Measurements from ENCODE around the gene WDR19.

WDR19 gene

DNA sequence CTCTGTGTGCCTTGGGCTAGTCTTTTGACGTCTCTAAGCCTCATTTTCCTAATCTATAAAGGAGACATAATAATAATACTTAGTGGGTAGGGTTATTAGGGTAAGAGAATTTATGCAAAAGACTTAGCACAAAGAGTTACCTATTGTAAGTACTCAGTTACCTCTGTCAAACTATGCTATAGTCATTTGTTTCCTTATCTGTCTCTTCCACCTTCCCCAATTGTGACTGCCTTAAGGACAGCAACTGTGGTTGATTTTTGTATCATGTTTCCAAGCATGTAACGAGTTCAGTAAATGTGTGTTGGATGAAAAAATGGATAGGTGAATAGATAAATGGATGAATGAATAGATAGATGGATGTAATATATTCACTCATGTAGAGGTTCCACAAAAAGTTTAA lies 48.1 kb downstream of the WDR19 start:
- no peak overlapping the region for H3K4me3 ChIP-seq (replicated peaks in 1 of 2; ENCODE audit: low read depth in 2 of 2, low read length in 2 of 2)
- DNase-seq (ENCODE audit: low read depth in 2 of 2): no peak
- TF ChIP-seq, protein P1, sequence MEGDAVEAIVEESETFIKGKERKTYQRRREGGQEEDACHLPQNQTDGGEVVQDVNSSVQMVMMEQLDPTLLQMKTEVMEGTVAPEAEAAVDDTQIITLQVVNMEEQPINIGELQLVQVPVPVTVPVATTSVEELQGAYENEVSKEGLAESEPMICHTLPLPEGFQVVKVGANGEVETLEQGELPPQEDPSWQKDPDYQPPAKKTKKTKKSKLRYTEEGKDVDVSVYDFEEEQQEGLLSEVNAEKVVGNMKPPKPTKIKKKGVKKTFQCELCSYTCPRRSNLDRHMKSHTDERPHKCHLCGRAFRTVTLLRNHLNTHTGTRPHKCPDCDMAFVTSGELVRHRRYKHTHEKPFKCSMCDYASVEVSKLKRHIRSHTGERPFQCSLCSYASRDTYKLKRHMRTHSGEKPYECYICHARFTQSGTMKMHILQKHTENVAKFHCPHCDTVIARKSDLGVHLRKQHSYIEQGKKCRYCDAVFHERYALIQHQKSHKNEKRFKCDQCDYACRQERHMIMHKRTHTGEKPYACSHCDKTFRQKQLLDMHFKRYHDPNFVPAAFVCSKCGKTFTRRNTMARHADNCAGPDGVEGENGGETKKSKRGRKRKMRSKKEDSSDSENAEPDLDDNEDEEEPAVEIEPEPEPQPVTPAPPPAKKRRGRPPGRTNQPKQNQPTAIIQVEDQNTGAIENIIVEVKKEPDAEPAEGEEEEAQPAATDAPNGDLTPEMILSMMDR (IDR thresholded peaks at IDR 0.05; ENCODE audit: low read depth, low read length): no peak

DNA sequence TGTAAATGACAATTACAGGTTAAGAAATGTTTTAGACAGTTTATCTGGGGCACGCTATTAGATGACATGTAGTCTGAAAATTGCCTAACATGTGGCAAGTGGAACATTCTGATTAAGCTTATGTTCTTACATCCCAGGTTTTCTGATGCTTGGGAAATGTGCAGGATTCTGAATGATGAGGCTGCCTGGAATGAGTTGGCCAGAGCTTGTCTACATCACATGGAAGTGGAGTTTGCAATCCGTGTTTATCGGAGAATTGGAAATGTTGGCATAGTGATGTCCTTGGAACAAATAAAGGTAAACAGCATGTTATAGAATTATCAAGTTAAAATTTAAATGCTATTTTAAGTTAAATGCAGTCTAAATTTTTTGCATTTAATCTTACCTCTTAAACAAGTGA lies 49.3 kb downstream of the WDR19 start:
- H3K4me3 ChIP-seq (replicated peaks in 1 of 2; ENCODE audit: low read depth in 2 of 2, low read length in 2 of 2): no peak overlapping the region
- no peak for DNase-seq (ENCODE audit: low read depth in 2 of 2)
- TF ChIP-seq, protein P1 (IDR thresholded peaks at IDR 0.05; ENCODE audit: low read depth, low read length): no peak

DNA sequence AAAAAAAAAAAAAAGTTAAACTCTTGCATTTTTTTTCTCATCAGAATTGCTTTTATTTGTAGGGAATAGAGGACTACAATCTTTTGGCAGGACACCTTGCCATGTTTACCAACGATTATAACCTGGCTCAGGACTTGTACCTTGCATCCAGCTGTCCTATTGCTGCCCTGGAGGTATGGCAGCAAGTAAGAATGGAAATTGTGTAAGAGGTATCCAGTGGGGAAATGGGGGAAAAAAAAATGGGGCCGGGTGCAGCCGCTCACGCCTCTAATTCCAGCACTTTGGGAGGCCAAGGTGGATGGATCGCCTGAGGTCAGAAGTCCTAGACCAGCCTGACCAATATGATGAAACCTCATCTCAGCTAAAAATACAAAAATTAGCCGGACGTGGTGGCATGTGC lies 49.8 kb downstream of the WDR19 start:
- no peak overlapping the region for H3K4me3 ChIP-seq (replicated peaks in 1 of 2; ENCODE audit: low read depth in 2 of 2, low read length in 2 of 2)
- TF ChIP-seq, protein P1 (IDR thresholded peaks at IDR 0.05; ENCODE audit: low read depth, low read length): no peak
- DNase-seq (ENCODE audit: low read depth in 2 of 2): no peak

DNA sequence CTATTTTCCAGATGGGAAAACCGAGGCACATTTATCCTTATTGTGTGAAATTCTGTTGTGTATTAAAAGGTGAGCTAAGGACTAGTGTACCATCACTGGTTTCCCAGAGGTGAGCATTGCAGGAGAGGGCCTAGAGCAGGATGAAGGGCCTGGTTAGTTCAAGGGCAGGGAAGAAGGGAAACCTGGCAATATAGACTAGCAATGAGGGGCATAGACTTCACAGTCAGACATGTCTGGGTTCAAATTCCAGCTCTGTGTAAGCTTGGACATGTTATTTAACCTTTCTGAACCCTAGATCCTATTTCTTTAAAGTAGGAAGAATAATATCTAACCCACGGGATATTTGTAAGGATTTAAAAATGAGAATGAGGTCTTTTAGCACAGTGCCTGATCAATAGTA lies 50.8 kb downstream of the WDR19 start:
- no peak overlapping the region for H3K4me3 ChIP-seq (replicated peaks in 1 of 2; ENCODE audit: low read depth in 2 of 2, low read length in 2 of 2)
- DNase-seq (ENCODE audit: low read depth in 2 of 2): no peak
- TF ChIP-seq, protein P1 (IDR thresholded peaks at IDR 0.05; ENCODE audit: low read depth, low read length): no peak

DNA sequence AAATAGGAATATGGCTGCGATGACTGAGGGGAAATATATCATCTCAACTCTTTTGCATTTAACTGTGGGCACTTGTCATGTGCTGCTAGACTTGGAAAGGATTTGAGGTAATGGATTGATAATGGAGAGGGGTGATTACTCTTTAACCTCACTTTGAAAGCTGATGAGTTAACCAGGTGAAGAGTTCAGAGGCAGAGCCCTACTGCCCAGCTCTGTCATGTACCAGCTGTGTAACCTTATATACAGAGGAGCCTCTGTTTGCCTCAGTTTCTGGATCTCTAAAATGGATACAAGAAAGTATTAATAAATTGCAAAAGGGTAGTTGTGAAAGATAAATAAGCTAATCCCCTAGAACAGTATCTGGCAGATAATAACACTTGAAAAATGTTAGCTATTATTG lies 51.5 kb downstream of the WDR19 start:
- TF ChIP-seq, protein P1 (IDR thresholded peaks at IDR 0.05; ENCODE audit: low read depth, low read length): no peak
- no peak for DNase-seq (ENCODE audit: low read depth in 2 of 2)
- no peak overlapping the region for H3K4me3 ChIP-seq (replicated peaks in 1 of 2; ENCODE audit: low read depth in 2 of 2, low read length in 2 of 2)

DNA sequence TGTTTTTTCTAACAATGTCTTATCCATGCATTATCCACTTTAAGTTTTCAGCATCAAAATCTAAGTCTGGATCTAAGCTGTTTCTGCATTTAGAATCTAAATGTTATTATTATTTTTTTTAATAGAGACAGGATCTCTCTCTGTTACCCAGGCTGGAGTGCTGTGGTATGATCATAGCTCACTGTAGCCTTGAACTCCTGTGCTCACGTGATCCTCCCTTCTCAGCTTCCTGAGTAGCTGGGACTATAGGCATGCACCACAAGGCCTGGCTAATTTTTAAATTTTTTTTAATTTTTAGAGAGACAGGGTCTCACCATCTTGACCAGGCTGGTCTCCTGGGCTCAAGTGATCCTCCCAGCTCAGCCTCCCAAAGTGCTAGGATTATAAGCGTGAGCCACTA lies 52.7 kb downstream of the WDR19 start:
- no peak for DNase-seq (ENCODE audit: low read depth in 2 of 2)
- TF ChIP-seq, protein P1 (IDR thresholded peaks at IDR 0.05; ENCODE audit: low read depth, low read length): no peak
- H3K4me3 ChIP-seq (replicated peaks in 1 of 2; ENCODE audit: low read depth in 2 of 2, low read length in 2 of 2): no peak overlapping the region

DNA sequence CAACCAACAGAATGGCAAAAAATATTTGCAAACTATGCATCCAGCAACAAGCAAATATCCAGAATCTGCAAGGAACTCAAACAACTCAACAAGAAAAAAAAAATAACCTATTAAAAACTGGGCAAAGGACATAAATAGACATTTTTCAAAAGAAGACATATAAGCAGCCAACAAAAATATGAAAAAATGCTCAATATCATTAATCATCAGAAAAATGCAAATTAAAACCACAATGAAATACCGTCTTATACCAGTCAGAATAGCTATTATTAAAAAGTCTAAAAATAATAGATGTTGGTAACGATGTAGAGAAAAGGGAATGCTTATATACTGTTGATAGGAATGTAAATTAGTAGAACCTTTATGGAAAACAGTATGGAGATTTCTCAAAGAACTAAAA lies 53.4 kb downstream of the WDR19 start:
- TF ChIP-seq, protein P1 (IDR thresholded peaks at IDR 0.05; ENCODE audit: low read depth, low read length): no peak
- DNase-seq (ENCODE audit: low read depth in 2 of 2): peak in 1 of 2 donors; percentile 71
- H3K4me3 ChIP-seq (replicated peaks in 1 of 2; ENCODE audit: low read depth in 2 of 2, low read length in 2 of 2): no peak overlapping the region

Data from cardiac fibroblast (primary cell).